ENCODE data around the gene SCAI.
A peak's percentile ranks its signal among the peaks of the same experiment; 100 is the strongest.
"Not testable (repeated sequence)": the region's sequence is repeated elsewhere in the genome, so short reads cannot be mapped to it uniquely, and the experiment has no call there.

The SCAI gene

DNA sequence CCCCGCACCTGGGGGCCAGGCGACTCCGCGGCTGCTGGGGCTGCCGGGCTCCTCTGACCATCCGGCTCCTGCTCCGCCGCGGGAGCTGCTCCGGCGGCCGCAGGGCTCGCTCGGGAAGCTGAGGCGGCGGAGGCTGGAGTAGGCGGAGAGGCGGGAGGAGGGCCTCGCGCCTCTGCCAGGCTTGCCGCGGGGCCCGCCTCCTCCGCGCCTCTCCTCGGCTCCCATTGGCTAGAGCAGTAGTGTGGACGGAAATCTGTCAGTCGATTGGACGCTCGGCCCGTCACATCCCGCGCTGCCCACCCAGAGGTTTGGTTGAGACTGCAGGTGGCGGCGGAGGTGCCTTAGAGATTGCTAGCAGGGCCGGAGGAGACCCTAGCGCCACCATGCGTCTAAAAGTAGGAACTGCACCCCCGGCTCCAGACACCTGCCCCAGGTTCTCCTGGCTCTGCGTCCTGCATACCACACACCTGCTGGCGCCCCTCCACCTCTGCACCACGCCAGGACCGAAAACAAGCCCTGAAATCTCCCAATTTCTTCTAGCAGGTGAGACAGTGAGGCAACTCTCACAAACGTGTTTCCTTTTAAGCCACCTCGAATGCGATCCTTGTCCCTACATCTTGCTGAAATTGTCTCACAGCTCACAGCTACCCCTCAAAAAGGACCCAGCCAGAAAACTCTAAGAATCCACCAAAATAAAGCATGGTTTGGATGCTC lies at the start of gene SCAI:
TSS of gene SCAI (minus strand) at position 152 of the 714 bp plus-strand sequence. CDS start at position 61, 91 bp downstream.
- peak; percentile 87 to 94 for DNase-seq

DNA sequence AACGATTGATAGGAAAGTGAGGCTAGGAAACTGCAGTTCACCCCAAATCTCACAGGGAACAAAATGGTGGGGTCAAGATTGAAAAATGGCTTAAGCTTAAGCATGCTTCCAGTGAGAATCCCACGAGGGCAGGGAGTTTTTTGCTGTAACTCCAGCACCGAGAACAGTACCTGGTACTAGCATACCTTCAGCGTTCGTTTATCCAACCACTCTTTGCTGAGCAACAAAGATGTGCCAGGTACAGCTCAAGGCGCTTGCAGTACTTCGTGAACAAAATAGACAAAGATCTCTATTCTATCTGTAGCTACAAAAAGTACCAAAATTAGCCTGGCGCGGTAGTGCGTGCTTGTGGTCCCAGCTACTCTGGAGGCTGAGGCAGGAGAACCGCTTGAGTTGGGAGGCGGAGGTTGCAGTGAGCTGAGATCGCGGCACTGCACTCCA lies 47.1 kb upstream of the SCAI start:
- no peak for DNase-seq

DNA sequence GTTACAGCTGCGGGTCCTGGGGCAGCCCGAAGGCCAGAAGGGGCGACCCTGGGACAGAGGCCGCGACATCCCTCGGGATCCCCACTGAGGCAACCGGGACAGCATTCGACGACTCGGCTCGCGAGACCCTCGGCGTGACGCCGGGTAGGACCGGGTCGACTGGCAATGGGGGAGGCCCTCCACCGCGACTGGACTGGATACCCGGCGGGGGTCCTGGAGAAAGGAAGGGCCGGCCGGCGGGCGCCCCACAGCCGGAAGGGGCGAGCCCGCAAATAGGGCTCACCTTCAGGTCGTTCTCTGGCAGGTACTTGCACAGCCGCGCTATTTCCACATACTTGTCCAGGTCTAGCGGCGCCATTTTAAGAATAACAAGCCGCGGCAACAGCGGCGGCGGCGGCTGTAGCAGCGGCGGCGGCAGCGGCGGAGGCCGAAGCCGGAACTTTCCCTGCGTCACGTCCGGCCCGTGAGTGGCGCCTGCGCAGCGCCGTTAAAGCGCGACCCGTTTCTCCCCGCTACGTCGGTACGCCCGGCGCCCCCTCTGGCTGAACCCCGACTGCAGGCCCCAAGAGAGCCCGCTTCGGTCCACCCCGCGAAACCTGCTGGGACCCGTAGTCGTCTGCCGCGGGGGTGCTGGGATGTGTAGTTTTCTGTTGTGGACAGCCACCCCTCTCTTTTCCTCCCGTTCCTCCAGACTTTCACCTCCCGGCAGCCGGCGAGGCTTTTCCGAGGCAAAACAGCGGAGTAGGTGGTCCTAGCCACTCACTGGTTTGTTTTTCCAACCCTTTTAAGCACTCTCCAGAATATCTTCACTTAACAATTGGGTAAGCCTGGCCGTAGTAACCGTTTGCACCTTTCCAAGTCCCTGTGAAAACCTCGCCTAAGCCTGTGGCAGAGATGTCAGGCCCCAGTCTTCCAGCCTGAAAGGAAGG lies 46.3 kb upstream of the SCAI start, which contains the start of gene PPP6C:
TSS of gene PPP6C (minus strand) at position 443 of the 929 bp plus-strand sequence. CDS start at position 358, 85 bp downstream.
- DNase-seq: peak in 1 of 2 experiments; percentile 81

DNA sequence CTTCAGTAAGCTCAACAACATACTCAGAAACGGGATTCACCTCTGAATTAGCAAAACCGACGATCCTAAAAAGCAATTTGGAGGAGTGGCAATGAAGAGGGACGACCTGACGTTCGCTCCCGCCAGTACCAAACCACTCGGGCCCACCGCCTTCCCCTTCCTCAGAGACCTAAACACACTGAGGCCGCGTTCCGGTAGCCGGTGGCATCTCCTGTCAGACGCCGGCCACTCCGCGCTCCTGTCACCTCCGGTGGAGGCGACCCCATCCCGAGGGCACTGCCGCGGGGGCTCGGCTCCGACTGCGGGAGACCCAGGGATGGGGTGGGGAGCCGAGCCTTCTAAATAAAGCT lies 45.7 kb upstream of the SCAI start:
- DNase-seq: no peak

DNA sequence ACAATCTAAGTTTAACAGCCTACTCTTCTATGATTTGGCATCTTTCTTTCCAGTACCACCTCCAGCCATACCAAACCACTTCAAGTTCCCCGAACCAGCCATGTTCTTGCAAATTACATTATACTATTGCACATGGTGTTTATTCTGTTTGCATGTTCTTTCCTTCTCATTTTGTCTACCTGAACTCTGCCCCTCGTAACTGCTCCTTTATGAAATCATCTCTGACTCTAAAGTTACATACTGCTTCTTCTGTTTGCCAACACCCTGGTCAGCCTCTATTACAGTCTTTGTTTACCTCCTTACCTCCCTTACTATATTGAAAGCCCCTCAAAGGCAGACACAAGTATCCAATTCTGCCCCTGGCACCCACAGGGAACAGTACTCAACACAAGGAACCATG lies 40.2 kb upstream of the SCAI start:
- no peak for DNase-seq

DNA sequence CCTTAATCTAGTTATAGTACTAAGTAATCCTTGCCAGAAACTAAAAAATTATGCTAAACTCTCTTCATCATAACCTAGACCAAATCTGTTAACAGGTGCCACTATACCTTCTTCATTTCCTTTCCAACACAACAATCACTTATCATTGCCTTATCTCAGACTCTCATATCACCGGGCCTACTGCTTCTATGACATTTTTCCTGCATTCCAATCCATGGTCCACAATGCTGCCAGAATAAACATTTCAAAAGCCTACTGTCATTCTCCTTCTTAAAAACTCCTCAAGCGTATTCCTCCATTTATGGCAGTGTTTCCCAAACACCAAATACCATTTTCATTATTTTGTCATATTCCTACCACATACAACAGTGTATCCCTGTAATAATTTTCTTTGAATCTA lies 39.7 kb upstream of the SCAI start:
- no peak for DNase-seq

DNA sequence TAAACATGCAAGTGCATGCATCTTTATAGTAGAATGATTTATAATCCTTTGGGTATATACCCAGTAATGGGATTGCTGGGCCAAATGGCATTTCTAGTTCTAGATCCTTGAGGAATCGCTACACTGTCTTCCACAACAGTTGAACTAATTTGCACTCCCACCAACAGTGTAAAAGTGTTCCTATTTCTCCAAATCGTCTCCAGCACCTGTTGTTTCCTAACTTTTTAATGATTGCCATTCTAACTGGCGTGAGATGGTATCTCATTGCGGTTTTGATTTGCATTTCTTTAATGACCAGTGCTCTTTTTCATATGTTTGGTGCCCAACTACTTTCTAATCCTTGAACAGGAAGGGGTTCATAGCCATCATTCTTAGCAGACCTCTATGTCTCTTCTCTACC lies 38.4 kb upstream of the SCAI start:
- not testable (repeated sequence) for DNase-seq

DNA sequence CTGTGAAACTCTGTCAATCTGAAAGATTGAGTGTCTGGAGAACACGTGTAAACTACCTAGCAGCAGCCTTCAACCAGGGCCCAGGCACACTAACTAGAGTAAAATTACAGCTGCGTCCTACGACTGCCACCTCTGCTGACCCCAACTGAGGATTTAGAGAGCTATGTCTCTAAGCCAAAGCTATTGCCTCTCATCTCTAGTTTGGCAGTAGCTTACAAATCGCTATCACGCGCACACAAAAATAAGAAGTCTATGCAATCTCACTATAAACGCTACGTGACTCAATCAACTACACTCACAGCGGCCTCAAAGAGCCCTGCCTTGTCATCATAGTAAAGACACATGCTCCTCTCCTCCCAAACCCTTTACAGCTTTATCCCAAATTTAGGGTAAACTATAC lies 37.5 kb upstream of the SCAI start:
- no peak for DNase-seq

DNA sequence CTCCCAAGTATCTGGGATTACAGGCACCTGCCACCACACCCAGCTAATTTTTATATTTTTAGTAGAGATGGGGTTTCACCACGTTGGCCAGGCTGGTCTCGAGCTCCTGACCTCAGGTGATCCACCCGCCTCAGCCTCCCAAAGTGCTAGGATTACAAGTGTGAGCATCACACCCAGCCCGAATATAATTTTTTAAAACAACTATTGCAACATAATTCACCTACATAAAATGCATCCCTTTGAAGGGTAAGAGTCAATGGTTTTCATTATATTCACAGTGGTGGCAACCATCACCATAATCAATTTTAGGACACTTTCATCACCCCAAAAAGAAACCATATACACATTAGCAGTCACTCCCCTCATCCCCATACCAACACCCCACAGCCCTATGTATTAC lies 36.4 kb upstream of the SCAI start:
- not testable (repeated sequence) for DNase-seq

DNA sequence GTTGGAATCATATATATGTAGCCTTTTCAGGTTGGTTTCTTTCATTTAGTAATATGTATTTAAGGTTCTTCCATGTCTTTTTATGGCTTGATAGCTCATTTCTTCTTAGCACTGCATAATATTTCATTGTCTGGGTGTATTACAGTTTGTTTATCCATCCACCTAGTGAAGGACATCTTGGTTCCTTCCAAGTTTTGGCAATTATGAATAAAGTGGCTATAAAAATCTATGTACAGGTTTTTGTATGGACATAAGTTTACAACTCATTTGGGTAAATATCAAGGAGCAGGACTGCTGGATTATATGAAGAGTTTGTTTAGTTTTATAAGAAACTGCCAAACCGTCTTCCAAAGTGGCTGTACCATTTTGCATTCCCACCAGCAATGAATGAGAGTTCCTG lies 34.6 kb upstream of the SCAI start:
- DNase-seq: no peak

DNA sequence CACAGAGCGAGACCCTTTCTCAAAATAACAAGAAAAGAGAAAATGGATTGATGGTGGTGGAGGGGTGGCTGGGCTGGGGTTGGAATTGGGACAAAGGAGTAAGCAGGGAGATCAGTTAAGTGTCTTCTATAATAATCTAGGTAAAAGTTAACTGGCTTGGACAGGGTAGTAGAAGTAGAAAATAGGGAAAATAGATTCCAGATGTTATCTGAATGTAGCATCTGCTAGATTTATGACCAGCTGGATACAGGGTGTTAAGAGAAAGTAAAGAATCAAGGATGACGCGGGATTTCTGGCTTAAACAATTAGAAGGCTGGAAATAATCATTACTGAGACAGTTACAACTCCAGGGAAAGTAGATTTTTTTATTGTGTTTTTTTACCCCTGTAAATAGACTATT lies 33.3 kb upstream of the SCAI start:
- DNase-seq: no peak

DNA sequence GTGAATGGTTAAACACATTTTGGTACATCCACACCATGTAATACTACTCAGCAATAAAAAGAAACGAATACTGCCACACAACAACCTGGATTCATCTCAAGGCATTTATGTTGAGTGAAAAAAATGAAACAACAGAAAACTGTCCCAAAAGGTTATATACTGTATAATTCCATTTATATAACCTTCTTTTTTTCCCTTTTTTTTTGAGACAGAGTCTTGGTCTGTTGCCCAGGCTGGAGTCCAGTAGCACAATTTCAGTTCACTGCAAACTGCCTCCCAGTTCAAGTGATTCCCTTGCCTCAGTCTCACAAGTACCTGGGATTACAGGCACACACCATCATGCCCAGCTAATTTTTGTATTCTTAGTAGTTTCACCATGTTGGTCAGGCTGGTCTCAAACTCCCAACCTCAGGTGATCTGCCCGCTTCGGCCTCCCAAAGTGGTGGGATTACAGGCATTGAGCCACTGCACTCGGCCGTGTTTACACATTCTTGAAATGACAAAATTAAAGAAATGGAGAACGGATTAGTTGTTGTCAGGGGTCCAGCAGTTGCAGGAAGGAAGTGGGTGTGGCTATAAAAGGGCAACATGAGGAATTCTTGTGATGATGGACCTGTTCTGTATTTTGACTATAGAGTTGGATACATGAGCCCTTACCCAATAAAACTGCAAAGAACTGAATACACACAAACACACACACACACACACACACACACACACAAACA lies 28.9 kb upstream of the SCAI start:
- DNase-seq: no peak

DNA sequence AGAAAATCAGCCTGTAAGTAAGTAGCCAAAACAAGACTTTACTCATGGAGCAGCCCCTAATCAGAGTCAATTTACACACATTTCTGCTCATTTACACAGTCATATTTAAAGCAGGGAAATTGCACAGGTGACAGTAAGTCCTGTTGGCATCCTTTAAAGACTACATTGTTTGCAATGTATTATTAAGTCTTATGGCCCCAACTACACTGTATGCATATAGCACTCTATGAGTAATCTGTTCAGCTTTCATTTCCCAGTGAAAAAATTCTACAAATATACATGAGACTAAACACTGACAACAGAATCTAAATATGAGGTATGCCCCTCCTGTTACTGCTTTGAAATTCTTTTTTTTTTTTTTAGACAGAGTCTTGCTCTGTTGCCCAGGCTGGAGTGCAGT lies 26.6 kb upstream of the SCAI start:
- no peak for DNase-seq

DNA sequence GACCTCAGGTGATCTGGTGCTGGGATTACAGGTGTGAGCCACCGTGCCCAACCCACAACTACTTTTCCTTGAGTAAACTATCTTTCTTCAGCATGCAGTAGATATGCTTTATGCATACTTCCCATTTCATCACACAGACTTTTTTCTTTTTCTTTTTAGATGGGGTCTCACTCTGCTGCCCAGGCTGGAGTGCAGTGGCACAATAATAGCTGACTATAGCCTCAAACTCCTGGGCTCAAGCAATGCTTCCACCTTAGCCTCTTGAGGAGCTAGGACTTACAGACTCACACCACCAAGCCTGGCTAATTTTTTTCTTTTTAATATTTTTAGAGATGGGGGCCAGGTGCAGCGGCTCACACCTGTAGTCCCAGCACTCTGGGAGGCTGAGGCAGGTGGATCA lies 23.4 kb upstream of the SCAI start:
- DNase-seq: no peak

DNA sequence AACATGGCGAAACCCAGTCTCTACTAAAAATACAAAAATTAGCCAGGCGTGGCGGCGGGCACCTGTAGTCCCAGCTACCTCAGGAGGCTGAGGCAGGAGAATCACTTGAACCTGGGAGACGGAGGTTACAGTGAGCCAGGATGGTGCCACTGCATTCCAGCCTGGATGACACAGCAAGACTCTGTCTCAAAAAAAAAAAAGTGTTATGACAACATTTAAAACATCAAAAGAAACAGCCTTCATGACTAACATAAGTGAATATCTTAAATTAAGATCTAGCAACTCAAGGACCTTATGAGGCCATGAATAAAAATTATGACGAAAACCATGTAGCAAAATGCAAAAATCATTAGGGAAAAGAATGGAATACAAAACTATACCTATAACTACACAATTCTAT lies 19.6 kb upstream of the SCAI start:
- not testable (repeated sequence) for DNase-seq

DNA sequence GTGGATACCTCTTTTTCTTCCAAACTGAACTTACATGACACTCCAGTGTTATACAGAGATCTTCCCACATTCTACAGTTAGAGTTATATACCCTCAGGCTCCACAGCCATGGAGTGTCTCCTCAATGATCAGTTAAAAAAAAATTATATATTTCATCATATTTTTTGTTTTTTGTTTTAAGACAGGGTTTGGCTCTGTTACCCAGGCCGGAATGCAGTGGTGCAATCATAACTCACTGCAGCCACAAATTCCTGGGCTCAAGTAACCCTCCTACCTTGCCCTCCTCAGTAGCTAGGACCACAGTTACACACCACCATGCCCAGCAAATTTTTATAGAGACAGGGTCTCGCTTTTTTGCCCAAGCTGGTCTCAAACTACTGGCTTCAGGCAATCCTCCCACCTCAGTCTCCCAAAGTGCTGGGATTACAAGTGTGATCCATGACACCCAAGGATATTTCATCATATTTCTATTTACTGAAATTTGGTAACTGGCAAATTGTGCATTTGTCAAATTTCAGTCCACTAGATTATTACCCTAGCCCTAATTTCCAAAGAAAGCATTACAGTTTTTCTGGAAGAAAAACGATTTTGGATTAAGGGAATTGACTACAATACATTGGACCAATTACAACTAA lies 18.1 kb upstream of the SCAI start:
- DNase-seq: no peak

DNA sequence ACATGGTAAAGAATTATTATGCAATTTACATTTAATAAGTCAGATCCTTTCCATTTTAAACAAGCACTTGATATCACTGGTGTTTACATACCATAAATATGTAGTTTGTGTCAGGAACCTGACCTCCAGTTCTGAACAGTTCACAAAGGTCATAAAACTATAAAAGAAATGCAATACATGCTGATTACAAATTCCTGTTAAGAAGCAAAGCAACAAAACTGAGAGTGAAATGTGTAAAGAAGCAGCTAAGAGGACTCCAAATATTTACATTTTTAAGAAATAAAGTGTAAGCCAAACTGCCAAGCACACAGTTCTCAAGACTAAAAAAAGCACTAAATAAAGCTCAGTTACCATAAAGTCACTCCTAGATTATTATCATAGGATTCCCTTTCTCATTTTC lies 17.4 kb upstream of the SCAI start:
- no peak for DNase-seq

DNA sequence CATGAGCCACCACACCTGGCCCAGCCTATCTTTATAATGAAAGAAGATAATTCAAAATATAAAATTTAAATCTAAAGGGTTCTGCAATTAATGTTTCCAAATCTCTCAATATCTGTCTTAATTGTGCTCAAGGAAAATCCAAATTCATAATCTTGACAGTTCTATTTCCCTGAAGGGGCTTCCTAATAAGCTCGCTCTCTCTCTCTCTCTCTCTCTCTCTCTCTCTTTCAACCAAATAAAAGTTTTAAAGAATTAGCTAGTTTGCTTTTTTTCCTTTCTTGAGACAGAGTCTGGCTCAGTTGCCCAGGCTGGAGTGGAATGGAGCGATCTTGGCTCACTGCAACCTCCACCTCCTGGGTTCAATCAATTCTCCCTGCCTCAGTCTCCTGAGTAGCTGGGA lies 13.2 kb upstream of the SCAI start:
- no peak for DNase-seq

DNA sequence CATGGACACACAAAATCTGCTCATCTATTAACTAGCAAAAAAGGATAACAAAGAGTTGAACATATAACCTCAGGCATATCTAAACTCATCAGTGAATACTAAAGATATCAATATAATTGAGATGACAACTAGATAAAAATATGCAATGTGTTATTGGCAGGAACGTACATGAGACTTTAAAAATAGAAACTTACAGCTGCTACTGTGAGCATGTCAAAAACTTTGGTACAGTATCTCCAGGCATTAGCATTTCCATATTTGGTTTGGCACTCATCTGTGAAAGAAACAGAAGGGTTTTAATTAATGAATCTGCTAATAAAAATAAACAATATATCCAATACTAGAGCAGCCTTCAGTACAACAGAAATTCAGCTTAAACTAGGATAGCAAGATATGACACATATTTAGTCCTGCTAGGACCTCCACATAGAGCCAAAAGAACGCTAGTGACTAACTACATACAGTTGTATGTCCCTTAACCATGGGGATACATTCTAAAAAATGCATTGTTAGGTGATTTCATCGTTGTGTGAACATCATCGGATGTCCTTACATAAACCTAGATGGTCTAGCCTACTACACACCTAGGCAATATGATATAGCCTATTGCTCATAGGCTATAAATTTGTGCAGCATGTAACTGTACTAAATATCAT lies 10.5 kb upstream of the SCAI start:
- no peak for DNase-seq

DNA sequence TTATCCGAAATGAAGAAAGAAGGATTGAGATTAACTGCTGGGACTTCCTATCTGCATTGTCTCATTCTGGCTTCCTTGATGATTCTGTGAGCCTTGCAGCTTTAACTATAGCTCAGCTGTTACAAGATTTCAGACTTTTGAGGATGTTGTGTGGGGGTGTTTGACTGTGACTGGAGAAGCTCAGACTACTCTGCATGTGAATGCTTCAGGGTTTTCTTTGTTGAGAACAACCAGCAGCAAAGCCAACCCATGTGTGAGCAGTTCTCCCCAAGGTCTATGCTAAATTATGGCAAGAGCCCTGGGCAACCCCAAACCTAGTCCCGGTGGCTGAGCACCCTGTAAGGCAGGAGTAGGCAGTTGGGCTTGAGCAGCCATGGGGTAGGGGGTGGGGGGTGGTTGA lies 8.4 kb upstream of the SCAI start:
- DNase-seq: no peak

DNA sequence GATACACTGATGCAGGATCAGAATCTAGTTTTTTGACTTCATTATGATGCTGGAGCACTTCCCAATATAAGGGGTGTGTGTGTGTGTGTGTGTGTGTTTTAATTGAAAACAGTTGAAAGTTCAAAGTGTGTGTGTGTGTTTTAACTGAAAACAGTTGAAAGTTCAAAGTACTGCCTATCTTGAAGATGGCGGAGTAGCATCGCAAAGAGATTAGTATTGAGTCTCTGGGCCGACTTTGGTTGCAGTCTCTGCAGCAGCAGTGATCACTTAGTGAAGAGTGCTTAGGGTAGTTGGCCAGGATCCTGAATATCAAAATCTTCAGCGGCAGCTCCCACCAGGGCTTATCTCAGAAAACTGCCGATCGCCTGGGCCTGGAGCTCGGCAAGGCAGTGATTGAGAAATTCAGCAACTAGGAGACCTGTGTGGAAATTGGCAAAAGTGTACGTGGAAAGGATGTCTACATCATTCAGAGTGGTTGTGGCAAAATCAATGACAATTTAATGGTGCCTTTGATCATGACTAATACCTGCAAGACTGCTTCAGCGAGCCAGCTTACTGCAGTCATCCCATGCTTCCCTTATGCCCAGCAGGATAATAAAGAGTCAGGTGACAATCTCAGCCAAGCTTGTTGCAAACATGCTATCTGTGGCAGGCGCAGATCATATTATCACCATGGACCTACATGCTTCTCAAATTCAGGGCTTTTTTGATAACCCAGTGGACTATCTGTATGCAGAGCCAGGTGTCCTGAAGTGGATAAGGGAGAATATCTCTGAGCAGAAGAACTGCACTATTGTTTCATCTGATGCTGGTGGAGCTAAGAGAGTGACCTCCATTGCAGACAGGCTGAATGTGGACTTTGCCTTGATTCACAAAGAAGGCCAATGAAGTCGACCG lies 7.3 kb upstream of the SCAI start:
- no peak for DNase-seq
